H1 (cell line): ENCODE results near the gene TCF7L2. TPM values are rescaled to one million over a fixed set of nuclear protein-coding genes. Genes with fewer than 3 reads are reported as not detected.

Experiments
- CTCF ChIA-PET: fragments of 300-600 bp; sonication (Branson Sonifier 250); formaldehyde crosslinking; loops from one replicate; lab custom pipeline; 2021; ENCODE audit not compliant: partially characterized antibody; lab: Charles Lee
- POLR2A ChIA-PET: fragments of 300-600 bp; sonication (Branson Sonifier 250); formaldehyde crosslinking; loops from one replicate; lab custom pipeline; 2021; ENCODE audit warnings: inconsistent platforms; ENCODE audit not compliant: partially characterized antibody; lab: Charles Lee
- DNase-seq, 2 experiments: peaks; one replicate each; pipeline versions ENCODE4 v3.0.0 to v3.0.0-alpha.2; 2010 to 2022; ENCODE audit warnings: low spot score in 2 of 2, low read depth in 1 of 2, mixed read lengths in 1 of 2
- FAIRE-seq: peaks from 2 replicates; lab custom pipeline; 2011; peaks lifted over from hg19 to GRCh38; lab: Jason Lieb, UNC
- H2AFZ ChIP-seq: 2 replicates; pipeline ENCODE4 v1.8.1; 2012; ENCODE audit warnings: low read length, inconsistent platforms
- H2AK5ac ChIP-seq: 2 replicates; pipeline ENCODE4 v1.6.1; 2013; ENCODE audit warnings: low read depth, low read length
- H2BK120ac ChIP-seq: replicated peaks from 2 replicates; pipeline ENCODE3; 2013; ENCODE audit warnings: low read depth, low read length, inconsistent platforms
- H2BK12ac ChIP-seq: 2 replicates; pipeline ENCODE4 v1.6.1; 2013; ENCODE audit warnings: low read depth, low read length
- H2BK15ac ChIP-seq: 2 replicates; pipeline ENCODE4 v1.6.1; 2013; ENCODE audit warnings: low read length
- H2BK20ac ChIP-seq: 2 replicates; pipeline ENCODE4 v1.6.1; 2013; ENCODE audit warnings: low read length
- H2BK5ac ChIP-seq: 2 replicates; pipeline ENCODE4 v1.6.1; 2013; ENCODE audit warnings: low read depth, low read length
- H3K14ac ChIP-seq: 2 replicates; pipeline ENCODE4 v1.6.1; 2013; ENCODE audit warnings: inconsistent platforms; ENCODE audit not compliant: insufficient read length
- H3K18ac ChIP-seq: 2 replicates; pipeline ENCODE4 v1.6.1; 2013; ENCODE audit warnings: low read length; ENCODE audit errors: extremely low read depth
- H3K23ac ChIP-seq: 2 replicates; pipeline ENCODE4 v1.6.1; 2013; ENCODE audit warnings: inconsistent platforms; ENCODE audit not compliant: insufficient read length
- H3K23me2 ChIP-seq: 2 replicates; pipeline ENCODE4 v1.6.1; 2013; ENCODE audit warnings: low read depth, low read length
- H3K27ac ChIP-seq: 2 replicates; pipeline ENCODE4 v1.6.1; 2011; ENCODE audit warnings: low read depth, low read length, inconsistent platforms
- H3K27me3 ChIP-seq, 4 experiments: replicated peaks in 1 of 4; 1 replicate in 1 of 4; 2 replicates in 3 of 4; pipeline versions ENCODE4 v1.6.1 to v1.8.1; 2011 to 2013; ENCODE audit warnings: low read length in 3 of 4, mild to moderate bottlenecking in 3 of 4, inconsistent platforms in 2 of 4, mixed read lengths in 2 of 4, moderate library complexity in 1 of 4; ENCODE audit not compliant: control insufficient read depth in 3 of 4, insufficient read depth in 3 of 4; ENCODE audit errors: extremely low read depth in 1 of 4
- H3K36me3 ChIP-seq, 4 experiments: 2 replicates each; pipeline versions ENCODE4 v1.6.1 to v1.8.1; 2011 to 2013; ENCODE audit warnings: mild to moderate bottlenecking in 4 of 4, low read length in 3 of 4, moderate library complexity in 2 of 4, control low read depth in 1 of 4, inconsistent platforms in 1 of 4; ENCODE audit not compliant: insufficient read depth in 4 of 4, control insufficient read depth in 2 of 4
- H3K4ac ChIP-seq: replicated peaks from 2 replicates; pipeline ENCODE3; 2013; ENCODE audit warnings: low read length, low read depth, mixed read lengths, inconsistent platforms; ENCODE audit not compliant: insufficient read length
- H3K4me1 ChIP-seq, 4 experiments: replicated peaks in 1 of 4; 1 replicate in 1 of 4; 2 replicates in 3 of 4; pipeline versions ENCODE4 v1.6.1 to v1.8.1; 2011 to 2013; ENCODE audit warnings: low read length in 3 of 4, inconsistent platforms in 2 of 4, mixed read lengths in 1 of 4; ENCODE audit not compliant: insufficient read depth in 4 of 4, control insufficient read depth in 3 of 4
- H3K4me2 ChIP-seq, 2 experiments: 2 replicates each; pipeline versions ENCODE4 v1.6.1 to v1.8.1; 2011 to 2013; ENCODE audit warnings: low read depth in 2 of 2, low read length in 2 of 2, control low read depth in 1 of 2, inconsistent platforms in 1 of 2, mild to moderate bottlenecking in 1 of 2; ENCODE audit not compliant: insufficient read depth in 1 of 2
- H3K4me3 ChIP-seq, 4 experiments: fragments of 200-600, 300-600 bp in 1 of 4; sonication (generic), shearing (Covaris generic), sonication (Bioruptor Twin) in 1 of 4; 2 replicates each; pipeline versions ENCODE4 v1.5.1 to v1.8.1; 2011 to 2016; ENCODE audit warnings: low read length in 4 of 4, low read depth in 3 of 4, control low read depth in 2 of 4, inconsistent platforms in 2 of 4, mild to moderate bottlenecking in 2 of 4, mixed read lengths in 1 of 4, moderate library complexity in 1 of 4; ENCODE audit not compliant: insufficient read depth in 2 of 4; ENCODE audit errors: extremely low read depth in 1 of 4
- H3K56ac ChIP-seq: replicated peaks from 2 replicates; pipeline ENCODE3; 2013; ENCODE audit warnings: low read depth, mild to moderate bottlenecking, mixed read lengths, low read length, inconsistent platforms; ENCODE audit not compliant: insufficient read length
- H3K79me1 ChIP-seq: 2 replicates; pipeline ENCODE4 v1.6.1; 2013; ENCODE audit warnings: low read depth, low read length, control low read depth
- H3K79me2 ChIP-seq, 2 experiments: 2 replicates each; pipeline versions ENCODE4 v1.6.1 to v1.8.1; 2012 to 2013; ENCODE audit warnings: low read length in 2 of 2, mild to moderate bottlenecking in 2 of 2, inconsistent platforms in 1 of 2; ENCODE audit not compliant: insufficient read depth in 2 of 2, control insufficient read depth in 1 of 2
- H3K9ac ChIP-seq, 4 experiments: replicated peaks in 1 of 4; 1 replicate in 1 of 4; 2 replicates in 3 of 4; pipeline versions ENCODE4 v1.6.1 to v1.8.1; 2011 to 2013; ENCODE audit warnings: low read depth in 3 of 4, low read length in 3 of 4, control low read depth in 2 of 4, mild to moderate bottlenecking in 2 of 4, moderate library complexity in 2 of 4, inconsistent platforms in 1 of 4; ENCODE audit errors: extremely low read depth in 1 of 4
- H3K9me3 ChIP-seq, 2 experiments: 2 replicates each; pipeline versions ENCODE4 v1.6.1 to v1.8.1; 2012 to 2013; ENCODE audit warnings: mild to moderate bottlenecking in 2 of 2, moderate library complexity in 2 of 2, control low read depth in 1 of 2, inconsistent platforms in 1 of 2, low read depth in 1 of 2, low read length in 1 of 2, mixed read lengths in 1 of 2; ENCODE audit not compliant: insufficient read depth in 2 of 2
- H4K20me1 ChIP-seq, 2 experiments: replicated peaks in 1 of 2; 2 replicates each; pipeline versions ENCODE3 to v1.8.1; 2011 to 2013; ENCODE audit warnings: inconsistent platforms in 2 of 2, low read length in 2 of 2, mild to moderate bottlenecking in 1 of 2; ENCODE audit not compliant: insufficient read depth in 2 of 2, control insufficient read depth in 1 of 2
- H4K5ac ChIP-seq: 2 replicates; pipeline ENCODE4 v1.6.1; 2013; ENCODE audit warnings: low read length, low read depth, mixed read lengths, inconsistent platforms; ENCODE audit not compliant: insufficient read length
- H4K8ac ChIP-seq: 2 replicates; pipeline ENCODE4 v1.8.0; 2013; ENCODE audit warnings: mild to moderate bottlenecking, moderate library complexity, low read length, inconsistent platforms; ENCODE audit not compliant: insufficient read depth; ENCODE audit errors: extremely low read depth
- H4K91ac ChIP-seq: replicated peaks from 2 replicates; pipeline ENCODE3; 2013; ENCODE audit warnings: low read length, mixed read lengths, inconsistent platforms; ENCODE audit not compliant: insufficient read length
- EGR1 ChIP-seq: IDR thresholded peaks from 2 replicates; pipeline ENCODE4 v1.6.1; 2011; ENCODE audit warnings: low read depth, low read length, borderline replicate concordance
- SP1 ChIP-seq: IDR thresholded peaks from 2 replicates; pipeline ENCODE4 v1.6.1; 2011; ENCODE audit warnings: low read depth, low read length
- WGBS, 2 experiments: shearing (Covaris generic) in 1 of 2; methylation state at CpG; one replicate each; pipeline versions ENCODE4 v1.1.6 to v1.1.7; 2013 to 2015; ENCODE audit warnings: low lambda C conversion rate in 2 of 2, mixed read lengths in 2 of 2, inconsistent platforms in 1 of 2, low coverage in 1 of 2, missing lambda C conversion rate in 1 of 2; ENCODE audit not compliant: insufficient replicate concordance in 2 of 2, insufficient coverage in 1 of 2, insufficient read length in 1 of 2; ENCODE audit errors: extremely low coverage in 1 of 2, missing lambda C conversion rate in 1 of 2; 5-methylcytosine and 5-hydroxymethylcytosine counted together
- polyA plus RNA-seq, 7 experiments: library from polyadenylated mRNA; depleted of rRNA in 3 of 7; stranded (reverse) in 5 of 7; unstranded in 2 of 7; fragments of >200 nt in 5 of 7; fragments of 200-250 nt in 2 of 7; gene quantifications; 1 replicate in 5 of 7; 2 replicates in 1 of 7; 4 replicates in 1 of 7; pipeline versions ENCODE4 v1.2.1 to v1.2.3, GENCODE V29; 2011 to 2013; ENCODE audit warnings: missing spikeins in 2 of 7, mixed read lengths in 2 of 7
- total RNA-seq: library from RNA; stranded (reverse); fragmentation: NEBNext Ultra II Directional; extraction: Animal tissue kit (Norgen Biotek cat#: 25700); gene quantifications from 2 replicates; pipeline ENCODE4 v1.2.1, GENCODE V29; 2021
- TF ChIP-seq, protein P1 (sequence below): IDR thresholded peaks from 2 replicates; pipeline ENCODE4 v1.6.1; 2011; ENCODE audit warnings: low read length, improper control_type of control experiment

TCF7L2 gene
- total and polyA plus RNA-seq, 2 of the 8 experiments (the other 6 are each of a cell fraction or from before 2014, with no cell fraction given), result 33.9 to 67.3 TPM

DNA sequence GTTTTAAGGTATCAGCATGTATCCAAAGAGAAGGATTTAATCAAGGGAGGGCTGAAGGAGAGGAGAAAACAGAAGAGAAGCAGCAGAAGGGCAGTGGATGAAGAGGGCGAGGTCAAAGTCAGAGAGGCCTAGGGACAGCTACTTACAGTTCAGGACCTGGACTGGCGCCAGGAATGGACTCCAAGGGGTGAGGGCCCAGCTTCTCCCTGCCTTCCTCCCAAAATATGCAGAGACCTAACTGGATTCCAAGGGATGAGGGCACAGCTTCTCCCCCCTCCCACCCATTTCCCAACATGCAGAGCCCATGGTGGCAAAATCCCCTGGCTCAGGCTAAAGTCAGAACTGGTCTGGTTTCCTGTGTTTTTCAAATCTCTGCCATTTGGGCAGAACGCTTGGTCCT, 3.4 kb upstream of the TCF7L2 start:
- no peaks in the 10 kb centered on the region for H3K36me3 ChIP-seq
- no peak overlapping the region for H3K4me3 ChIP-seq
- no peak overlapping the region for H3K4ac ChIP-seq
- H3K79me2 ChIP-seq, result peaks cover under 1 to 14% of the 10 kb centered on the region in 2 experiments; a peak in 3 of 4 replicates
- H3K27me3 ChIP-seq, result no peaks in the 10 kb centered on the region
- H3K23ac ChIP-seq, result no peak overlapping the region
- no peak overlapping the region for H2BK5ac ChIP-seq
- CTCF ChIA-PET, result interaction anchor here (2.1 kb wide), 1 partner anchor 226 kb away, joined by 12 read pairs; no protein-coding TSS in a partner anchor
- H2BK12ac ChIP-seq, result peak overlapping the region; percentile 29; the same call in 1 of the 2 replicates
- H4K20me1 ChIP-seq, result no peaks in the 10 kb centered on the region
- no peak overlapping the region for H3K56ac ChIP-seq
- no peak overlapping the region for H4K5ac ChIP-seq
- H3K9me3 ChIP-seq, result no peaks in the 10 kb centered on the region
- WGBS, 2 experiments, result 98% methylated on average over 3 of the region's 3 CpGs; no CpG with 5 or more reads in 1 of the 2 experiments
- H3K18ac ChIP-seq, result no peak overlapping the region
- no peaks in the 10 kb centered on the region; the same call in 1 of the 2 replicates for H3K23me2 ChIP-seq
- H2BK15ac ChIP-seq, result peak overlapping the region; percentile 14; the same call in 1 of the 2 replicates
- no peak overlapping the region for H2BK120ac ChIP-seq
- H3K4me2 ChIP-seq, result no peak overlapping the region
- peaks cover 0 to 10% (median 4%) of the 10 kb centered on the region in 4 experiments; a peak in 4 of 7 replicates for H3K4me1 ChIP-seq
- peak overlapping the region; percentile 55; the same call in 1 of the 2 replicates for H2BK20ac ChIP-seq
- POLR2A ChIA-PET, result interaction anchor here (1.3 to 2.0 kb wide), 3 partner anchors 9 to 31 kb away, joined by 3 to 5 read pairs (median 4); no protein-coding TSS in a partner anchor
- no peak overlapping the region for H3K14ac ChIP-seq
- H2AFZ ChIP-seq, result no peak overlapping the region
- H3K27ac ChIP-seq, result no peak overlapping the region
- H4K8ac ChIP-seq, result no peak overlapping the region
- no peak overlapping the region for H4K91ac ChIP-seq
- no peaks in the 10 kb centered on the region for H3K79me1 ChIP-seq
- H3K9ac ChIP-seq, result no peak overlapping the region
- DNase-seq (no peak), FAIRE-seq (no peak)
- H2AK5ac ChIP-seq, result peak overlapping the region; percentile 32; the same call in 1 of the 2 replicates
- TF ChIP-seq, protein P1, sequence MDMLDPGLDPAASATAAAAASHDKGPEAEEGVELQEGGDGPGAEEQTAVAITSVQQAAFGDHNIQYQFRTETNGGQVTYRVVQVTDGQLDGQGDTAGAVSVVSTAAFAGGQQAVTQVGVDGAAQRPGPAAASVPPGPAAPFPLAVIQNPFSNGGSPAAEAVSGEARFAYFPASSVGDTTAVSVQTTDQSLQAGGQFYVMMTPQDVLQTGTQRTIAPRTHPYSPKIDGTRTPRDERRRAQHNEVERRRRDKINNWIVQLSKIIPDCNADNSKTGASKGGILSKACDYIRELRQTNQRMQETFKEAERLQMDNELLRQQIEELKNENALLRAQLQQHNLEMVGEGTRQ, result no peak
- no peak for TF ChIP-seq SP1
- TF ChIP-seq EGR1, result no peak
